AG10803 (cell line): ENCODE results near the gene LCNL1.

ENCODE experiments used
- DNase-seq: peaks from one replicate; pipeline ENCODE4 v3.0.0; 2010; ENCODE audit warnings: low read depth
- H3K4me3 ChIP-seq: 2 replicates; pipeline ENCODE4 v1.5.1; 2011; ENCODE audit warnings: mild to moderate bottlenecking, low read length, control low read depth
- TF ChIP-seq, protein P1 (sequence below): conservative IDR thresholded peaks from 2 replicates; pipeline ENCODE4 v1.5.1; 2011; ENCODE audit warnings: mild to moderate bottlenecking, low read length, control low read depth, inconsistent platforms

Gene LCNL1

DNA sequence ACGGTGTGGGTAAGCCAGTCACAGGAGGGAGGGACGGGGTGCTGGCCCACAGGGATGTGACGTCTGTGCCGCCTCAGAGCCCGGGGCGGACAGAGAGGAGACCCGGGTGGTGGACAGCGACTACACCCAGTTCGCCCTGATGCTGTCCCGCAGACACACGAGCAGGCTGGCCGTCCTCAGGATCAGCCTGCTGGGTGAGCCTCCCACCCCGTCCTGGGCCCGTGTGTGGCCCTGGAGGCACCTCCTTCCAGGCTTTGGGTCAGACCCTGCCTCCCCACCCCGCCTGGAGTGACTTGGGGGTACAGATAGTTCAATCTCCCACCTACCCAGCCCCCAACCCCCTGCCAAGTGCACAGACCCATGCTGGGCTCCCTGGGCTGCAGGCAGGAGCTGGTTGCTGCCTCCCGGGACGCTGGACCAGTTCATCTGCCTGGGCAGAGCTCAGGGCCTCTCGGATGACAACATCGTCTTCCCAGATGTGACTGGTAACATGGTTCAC lies 29.0 kb upstream of the LCNL1 start:
- no peak overlapping the region for H3K4me3 ChIP-seq
- TF ChIP-seq, protein P1, sequence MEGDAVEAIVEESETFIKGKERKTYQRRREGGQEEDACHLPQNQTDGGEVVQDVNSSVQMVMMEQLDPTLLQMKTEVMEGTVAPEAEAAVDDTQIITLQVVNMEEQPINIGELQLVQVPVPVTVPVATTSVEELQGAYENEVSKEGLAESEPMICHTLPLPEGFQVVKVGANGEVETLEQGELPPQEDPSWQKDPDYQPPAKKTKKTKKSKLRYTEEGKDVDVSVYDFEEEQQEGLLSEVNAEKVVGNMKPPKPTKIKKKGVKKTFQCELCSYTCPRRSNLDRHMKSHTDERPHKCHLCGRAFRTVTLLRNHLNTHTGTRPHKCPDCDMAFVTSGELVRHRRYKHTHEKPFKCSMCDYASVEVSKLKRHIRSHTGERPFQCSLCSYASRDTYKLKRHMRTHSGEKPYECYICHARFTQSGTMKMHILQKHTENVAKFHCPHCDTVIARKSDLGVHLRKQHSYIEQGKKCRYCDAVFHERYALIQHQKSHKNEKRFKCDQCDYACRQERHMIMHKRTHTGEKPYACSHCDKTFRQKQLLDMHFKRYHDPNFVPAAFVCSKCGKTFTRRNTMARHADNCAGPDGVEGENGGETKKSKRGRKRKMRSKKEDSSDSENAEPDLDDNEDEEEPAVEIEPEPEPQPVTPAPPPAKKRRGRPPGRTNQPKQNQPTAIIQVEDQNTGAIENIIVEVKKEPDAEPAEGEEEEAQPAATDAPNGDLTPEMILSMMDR, result no peak
- no peak for DNase-seq

DNA sequence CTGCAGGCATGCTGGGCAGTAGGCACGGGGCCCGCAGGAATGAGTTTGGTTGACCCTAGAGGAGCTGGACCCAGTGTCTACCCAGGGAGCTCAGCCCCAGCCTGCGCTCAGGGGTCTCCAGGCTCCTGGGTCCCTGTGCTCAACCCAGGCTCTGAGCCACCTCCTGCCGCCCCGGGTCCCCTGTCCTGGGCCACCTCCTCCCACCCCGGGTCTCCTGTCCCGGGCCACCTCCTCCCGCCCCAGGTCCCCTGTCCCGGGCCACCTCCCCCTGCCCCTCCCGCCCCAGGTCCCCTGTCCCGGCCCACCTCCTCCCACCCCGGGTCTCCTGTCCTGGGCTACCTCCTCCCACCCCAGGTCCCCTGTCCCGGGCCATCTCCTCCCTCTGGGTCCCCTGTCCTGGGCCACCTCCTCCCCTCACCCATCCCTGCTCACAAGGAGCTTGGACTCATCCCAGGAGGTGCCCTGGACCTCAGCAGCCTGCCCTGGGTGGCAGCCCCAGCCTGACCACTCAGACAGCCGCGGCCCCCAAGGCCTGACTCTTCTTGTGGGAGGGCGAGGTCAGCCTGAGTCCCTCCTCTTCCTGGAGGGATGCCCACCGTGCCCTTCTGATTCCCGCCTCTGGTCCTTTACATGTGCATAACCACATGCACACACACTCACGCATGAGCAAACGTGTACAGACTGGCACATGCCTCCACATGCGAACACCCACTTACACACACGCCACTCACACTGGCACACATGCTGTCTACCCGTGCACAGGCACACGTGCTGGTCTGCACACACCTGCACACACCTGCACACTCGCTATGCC lies 28.3 kb upstream of the LCNL1 start:
- TF ChIP-seq, protein P1, result no peak
- no peak overlapping the region for H3K4me3 ChIP-seq
- no peak for DNase-seq

DNA sequence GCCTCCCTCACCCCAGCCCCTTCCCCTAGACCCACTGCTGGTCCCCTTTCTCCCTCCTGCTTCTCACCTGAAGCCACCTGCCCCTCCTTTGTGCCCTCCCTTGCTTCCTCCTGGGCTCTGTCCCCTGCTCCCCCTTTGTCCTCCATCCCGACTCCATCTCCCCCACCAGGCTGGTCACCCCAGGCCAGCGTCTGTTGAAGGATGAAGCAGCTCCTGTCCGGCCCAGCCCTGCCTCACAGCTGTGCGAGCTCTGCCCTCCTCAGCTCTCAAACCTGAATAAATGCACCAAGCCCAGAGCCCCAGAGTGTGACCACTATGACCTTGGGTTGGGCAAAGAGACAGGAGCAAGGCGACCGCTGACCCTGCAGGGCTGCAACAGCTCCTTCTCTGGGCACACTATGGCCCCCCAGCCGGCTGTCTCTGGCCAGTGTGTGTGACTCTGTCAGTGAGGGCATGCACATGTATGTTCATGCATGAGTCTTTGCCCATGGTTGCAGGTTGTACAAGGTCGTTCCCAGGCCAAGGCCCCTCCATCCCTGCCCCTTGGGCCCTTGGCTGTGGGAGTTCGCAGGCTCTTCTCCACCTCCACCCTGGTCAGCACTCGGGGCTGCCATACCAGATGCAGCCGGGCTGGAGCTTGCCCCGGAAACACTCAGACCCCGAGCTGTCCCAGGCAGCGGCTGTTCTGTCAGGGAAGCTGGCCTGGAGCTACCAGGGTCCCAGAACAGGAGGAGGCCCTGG lies 27.4 kb upstream of the LCNL1 start:
- no peak overlapping the region for H3K4me3 ChIP-seq
- TF ChIP-seq, protein P1, result no peak
- no peak for DNase-seq

DNA sequence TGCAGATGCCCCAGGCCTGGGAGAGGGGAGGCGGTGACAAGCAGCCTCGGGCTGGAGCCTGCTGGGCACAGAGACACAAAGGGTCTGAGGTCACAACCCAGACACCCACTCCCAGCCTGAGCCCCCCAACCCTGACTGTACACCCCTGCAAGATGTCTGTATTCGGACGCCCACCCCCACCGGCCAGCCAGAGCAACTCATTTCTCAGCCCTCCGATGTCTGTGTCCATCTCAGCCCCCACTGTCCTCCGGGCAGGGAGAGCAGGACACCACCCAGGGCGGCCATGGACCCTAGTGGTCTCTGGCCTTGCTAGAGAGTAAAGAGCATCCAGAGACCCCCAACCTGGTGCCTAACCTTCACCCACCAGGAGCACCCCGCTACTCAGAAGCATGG lies 26.9 kb upstream of the LCNL1 start:
- TF ChIP-seq, protein P1, result no peak
- no peak overlapping the region for H3K4me3 ChIP-seq
- DNase-seq, result no peak

DNA sequence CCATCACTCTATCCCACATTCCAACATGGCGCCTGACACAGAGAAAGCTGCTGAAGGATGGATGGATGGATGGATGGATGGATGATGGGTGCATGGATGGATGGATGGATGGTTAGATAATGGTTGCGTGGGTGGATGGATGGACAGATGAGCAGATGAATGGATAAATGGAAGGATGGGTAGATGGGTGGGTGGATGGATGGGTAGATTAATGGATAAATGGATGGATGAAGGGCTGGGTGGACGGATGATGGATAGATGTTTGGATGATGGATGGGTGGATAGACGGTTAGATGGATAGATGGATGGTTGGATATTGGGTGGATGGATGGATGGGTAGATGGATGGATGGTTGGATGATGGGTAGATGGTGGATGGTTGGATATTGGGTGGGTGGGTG lies 26.2 kb upstream of the LCNL1 start:
- TF ChIP-seq, protein P1, result no peak
- no peak overlapping the region for H3K4me3 ChIP-seq
- DNase-seq, result no peak

DNA sequence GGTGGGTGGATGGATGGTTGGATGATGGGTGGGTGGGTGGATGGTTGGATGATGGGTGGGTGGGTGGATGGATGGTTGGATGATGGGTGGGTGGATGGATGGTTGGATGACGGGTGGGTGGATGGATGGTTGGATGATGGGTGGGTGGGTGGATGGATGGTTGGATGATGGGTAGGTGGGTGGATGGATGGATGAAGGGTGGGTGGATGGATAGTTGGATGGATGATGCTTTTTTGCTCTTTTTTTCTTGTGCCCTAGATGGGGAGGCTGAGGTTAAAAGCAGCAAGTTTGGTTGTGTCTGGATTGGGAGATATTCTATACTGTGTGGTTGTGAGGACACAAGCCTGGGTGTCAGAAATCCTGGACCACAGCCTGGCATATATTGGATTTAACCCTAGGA lies 25.3 kb upstream of the LCNL1 start:
- TF ChIP-seq, protein P1, result no peak
- no peak overlapping the region for H3K4me3 ChIP-seq
- no peak for DNase-seq
